Astrocyte of the cerebellum (primary cell): ENCODE data around the gene KIF26A.

Experiments
- DNase-seq: peaks from one replicate; pipeline ENCODE4 v3.0.0-alpha.2; 2011; ENCODE audit warnings: low read depth
- H3K4me3 ChIP-seq: 2 replicates; pipeline ENCODE4 v1.5.1; 2011; ENCODE audit warnings: mild to moderate bottlenecking, low read depth, low read length, moderate library complexity
- CTCF ChIP-seq: IDR thresholded peaks from 2 replicates; pipeline ENCODE4 v1.5.1; 2012; ENCODE audit warnings: low read length, low read depth, moderate library complexity, mild to moderate bottlenecking; ENCODE audit errors: missing control alignments
- in situ Hi-C: cut with HindIII; loops from 2 replicates; pipeline ENCODE4 v1.10.0; 2017; ENCODE audit warnings: low sequenced_read_pairs

The KIF26A gene

DNA sequence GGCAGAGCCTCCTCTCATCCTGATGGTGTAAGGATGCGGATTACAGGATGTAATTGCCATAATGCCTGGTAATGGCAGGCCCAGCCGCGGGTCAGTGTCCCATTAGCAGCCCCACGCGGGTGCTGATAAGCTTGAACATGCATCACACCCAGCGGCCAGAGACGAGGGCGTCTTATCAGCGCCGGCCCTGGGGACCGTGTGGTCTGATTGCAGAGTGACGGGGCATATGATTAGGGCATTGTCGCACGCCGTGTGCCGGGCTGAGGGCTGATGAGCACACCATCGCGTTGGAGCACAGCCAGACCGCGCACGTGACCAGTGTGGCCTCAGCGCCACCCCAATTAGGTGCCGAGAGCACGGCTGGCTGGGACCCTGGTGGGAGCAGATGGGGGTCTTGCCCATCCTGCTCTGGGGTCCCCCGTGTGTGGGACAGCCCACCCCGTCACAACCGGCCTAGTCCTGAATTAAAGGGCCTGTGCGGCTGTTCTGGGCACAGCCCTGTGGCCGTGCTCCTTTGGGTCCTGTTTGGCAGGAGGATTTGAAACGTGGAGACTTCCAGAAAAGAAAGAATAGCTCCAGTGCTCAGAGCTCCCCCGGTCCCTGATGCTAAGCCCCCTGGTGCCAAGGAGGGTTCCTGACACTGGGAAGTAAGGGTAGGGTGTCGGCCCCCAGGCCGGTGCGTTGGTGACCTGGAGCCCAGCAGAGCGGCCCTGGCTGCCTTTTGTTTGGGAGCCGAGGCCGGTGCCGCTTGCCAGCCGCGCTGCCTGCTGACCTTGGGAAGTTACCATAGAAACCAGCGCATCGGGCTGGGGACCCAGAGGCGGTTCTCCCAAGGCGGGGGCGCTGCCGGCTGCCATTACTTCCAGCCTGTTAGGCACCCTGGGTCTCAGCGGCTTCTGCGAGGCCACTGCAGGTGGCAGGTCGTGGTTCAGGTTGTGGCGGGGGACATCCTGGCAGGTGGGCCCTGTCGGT is 20.7 kb downstream of the KIF26A start:
- in situ Hi-C loops: no loop called here
- DNase-seq: no peak
- H3K4me3 ChIP-seq: no peak overlapping the region
- no peak for TF ChIP-seq CTCF

- no peak for DNase-seq
- in situ Hi-C loops: no loop called here
- no peak for TF ChIP-seq CTCF
- H3K4me3 ChIP-seq: no peak overlapping the region
These were observed 21.6 kb downstream of the KIF26A start for GRCh38 chr14:104159990-104160389.

GRCh38 chr14:104161602-104162367 is 23.4 kb downstream of the KIF26A start:
- no peak for DNase-seq
- in situ Hi-C loops: no loop called here
- no peak overlapping the region for H3K4me3 ChIP-seq
- TF ChIP-seq CTCF: no peak

DNA sequence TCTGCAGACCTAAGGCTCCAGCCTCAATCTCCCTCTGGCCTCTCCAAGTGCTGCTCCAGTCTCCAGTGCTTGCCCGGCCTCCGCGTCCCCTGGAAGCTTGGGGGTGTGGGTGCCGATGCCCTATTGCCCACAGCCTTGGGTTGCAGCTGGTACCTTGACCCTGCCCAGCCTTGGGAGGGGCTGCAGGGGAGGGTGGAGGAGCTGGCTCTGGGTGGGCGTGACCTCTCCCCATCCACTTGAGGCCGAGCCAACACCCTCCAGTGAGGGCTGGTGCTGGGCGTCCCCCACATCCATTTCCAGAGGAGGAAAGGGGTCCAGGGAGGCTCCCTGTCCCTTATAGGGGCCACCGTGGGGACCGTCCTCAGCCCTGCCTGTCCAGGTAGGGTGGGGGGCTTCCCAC is 24.1 kb downstream of the KIF26A start:
- TF ChIP-seq CTCF: no peak
- no peak for DNase-seq
- in situ Hi-C loops: no loop called here
- no peak overlapping the region for H3K4me3 ChIP-seq

DNA sequence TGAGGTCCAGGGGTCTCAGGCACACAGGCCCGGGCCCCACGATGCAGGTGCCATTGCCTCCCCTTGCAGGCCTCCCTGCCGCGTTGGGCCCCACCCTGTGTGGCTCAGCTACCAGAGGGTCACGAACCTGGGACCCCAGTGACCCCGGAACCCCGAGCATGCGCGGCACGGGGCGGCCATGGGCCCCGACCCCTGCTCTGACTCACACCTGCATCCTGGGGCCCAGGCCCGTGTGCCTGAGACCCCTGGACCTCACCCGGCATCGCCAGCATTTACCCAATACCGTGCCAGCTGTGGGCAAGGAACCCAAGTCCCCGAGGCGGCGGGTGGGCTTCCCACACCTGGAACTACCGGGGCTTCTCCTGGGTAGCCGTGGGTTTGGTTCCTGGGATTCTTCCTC is 25.2 kb downstream of the KIF26A start:
- H3K4me3 ChIP-seq: no peak overlapping the region
- DNase-seq: no peak
- no peak for TF ChIP-seq CTCF
- in situ Hi-C loops: no loop called here

DNA sequence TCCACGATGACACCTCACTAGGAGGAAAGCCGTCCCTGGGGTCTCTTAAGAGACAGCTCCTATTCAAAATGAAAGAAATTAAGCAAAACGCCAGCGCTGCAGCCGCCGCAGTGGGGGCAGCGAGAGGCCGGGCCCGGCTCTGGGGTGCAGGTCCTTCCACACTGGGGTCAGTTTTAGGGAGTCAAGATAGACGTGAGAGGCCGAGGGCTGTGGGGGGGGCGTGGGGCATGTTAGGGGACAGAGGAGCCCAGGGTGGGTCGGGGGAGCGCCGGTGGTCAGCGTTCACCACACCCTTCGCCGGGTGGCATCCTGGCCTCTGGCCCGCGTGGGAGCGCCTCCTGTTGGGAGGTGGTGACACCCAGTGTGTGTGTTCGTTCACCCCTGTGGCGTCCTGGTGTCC is 25.7 kb downstream of the KIF26A start:
- DNase-seq: no peak
- TF ChIP-seq CTCF: no peak
- in situ Hi-C loops: no loop called here
- H3K4me3 ChIP-seq: no peak overlapping the region
